ENCODE measurements around the gene CNKSR1.

CNKSR1 gene

GRCh38 chr1:26169669-26170471 lies 7.4 kb upstream of the CNKSR1 start, which contains the start of gene ZNF593 (continued):
- TF ChIP-seq ZNF658 (tag by site-specific recombination; IDR thresholded peaks at IDR 0.05) (peak; percentile 24; the same call in 1 of the 2 replicates), SCRT2 (tag by site-specific recombination; IDR thresholded peaks at IDR 0.05) (peak; percentile 46; the same call in 1 of the 2 replicates), ZNF707 (tag by site-specific recombination; IDR thresholded peaks at IDR 0.05) (no peak), ZNF610 (tag by site-specific recombination; IDR thresholded peaks at IDR 0.05; ENCODE audit: borderline replicate concordance) (peak; percentile 66), KLF1 (tag by site-specific recombination; IDR thresholded peaks at IDR 0.05) (peak; percentile 55), FEZF1 (tag by site-specific recombination; IDR thresholded peaks at IDR 0.05) (peak; percentile 33; the same call in 1 of the 2 replicates), ZNF362 (tag by site-specific recombination; IDR thresholded peaks at IDR 0.05) (no peak), KLF17 (tag by site-specific recombination; IDR thresholded peaks at IDR 0.05) (peak; percentile 98), ZNF221 (tag by site-specific recombination; IDR thresholded peaks at IDR 0.05; ENCODE audit: borderline replicate concordance) (no peak), ATF2 (tag by site-specific recombination; IDR thresholded peaks at IDR 0.05; ENCODE audit: low read depth) (peak; percentile 100), ZNF423 (tag by site-specific recombination; IDR thresholded peaks at IDR 0.05) (peak; percentile 100), SALL2 (tag by site-specific recombination; IDR thresholded peaks at IDR 0.05; ENCODE audit: borderline replicate concordance) (0 out of 2 replicates have a peak, but pooled peaks have one; percentile 29), ZNF112 (tag by site-specific recombination; IDR thresholded peaks at IDR 0.05) (no peak), ZNF660 (tag by site-specific recombination; IDR thresholded peaks at IDR 0.05) (peak; percentile 80), BCL11B (tag by site-specific recombination; IDR thresholded peaks at IDR 0.05; ENCODE audit: low read depth) (peak; percentile 96), ZSCAN23 (tag by site-specific recombination; IDR thresholded peaks at IDR 0.05) (peak; percentile 95), WT1 (tag by site-specific recombination; IDR thresholded peaks at IDR 0.05) (no peak; the same call in 1 of the 2 replicates), ZNF169 (tag by site-specific recombination; IDR thresholded peaks at IDR 0.05) (peak; percentile 59; the same call in 1 of the 2 replicates), ZNF10 (tag by site-specific recombination; IDR thresholded peaks at IDR 0.05) (no peak), SP7 (tag by site-specific recombination; IDR thresholded peaks at IDR 0.05) (peak; percentile 94), ZNF239 (tag by site-specific recombination; IDR thresholded peaks at IDR 0.05) (0 out of 2 replicates have a peak, but pooled peaks have one; percentile 27), ZNF768 (tag by site-specific recombination; IDR thresholded peaks at IDR 0.05) (no peak), ZNF280C (tag by site-specific recombination; IDR thresholded peaks at IDR 0.05) (no peak), ZNF302 (tag by site-specific recombination; IDR thresholded peaks at IDR 0.05; ENCODE audit: low read depth) (no peak), ZIC2 (tag by site-specific recombination; IDR thresholded peaks at IDR 0.05) (peak; percentile 83), ZNF121 (tag by site-specific recombination; IDR thresholded peaks at IDR 0.05) (peak; percentile 49; the same call in 1 of the 2 replicates), ZNF501 (tag by site-specific recombination; IDR thresholded peaks at IDR 0.05) (peak; percentile 98), ZNF777 (tag by site-specific recombination; IDR thresholded peaks at IDR 0.05; ENCODE audit: borderline replicate concordance) (no peak), ZNF449 (tag by site-specific recombination; IDR thresholded peaks at IDR 0.05) (peak; percentile 85), ZNF354C (tag by site-specific recombination; IDR thresholded peaks at IDR 0.05; ENCODE audit: borderline replicate concordance, low read depth) (no peak)
- TF ChIP-seq, protein P1, sequence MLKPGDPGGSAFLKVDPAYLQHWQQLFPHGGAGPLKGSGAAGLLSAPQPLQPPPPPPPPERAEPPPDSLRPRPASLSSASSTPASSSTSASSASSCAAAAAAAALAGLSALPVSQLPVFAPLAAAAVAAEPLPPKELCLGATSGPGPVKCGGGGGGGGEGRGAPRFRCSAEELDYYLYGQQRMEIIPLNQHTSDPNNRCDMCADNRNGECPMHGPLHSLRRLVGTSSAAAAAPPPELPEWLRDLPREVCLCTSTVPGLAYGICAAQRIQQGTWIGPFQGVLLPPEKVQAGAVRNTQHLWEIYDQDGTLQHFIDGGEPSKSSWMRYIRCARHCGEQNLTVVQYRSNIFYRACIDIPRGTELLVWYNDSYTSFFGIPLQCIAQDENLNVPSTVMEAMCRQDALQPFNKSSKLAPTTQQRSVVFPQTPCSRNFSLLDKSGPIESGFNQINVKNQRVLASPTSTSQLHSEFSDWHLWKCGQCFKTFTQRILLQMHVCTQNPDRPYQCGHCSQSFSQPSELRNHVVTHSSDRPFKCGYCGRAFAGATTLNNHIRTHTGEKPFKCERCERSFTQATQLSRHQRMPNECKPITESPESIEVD (tag by site-specific recombination; IDR thresholded peaks at IDR 0.05): no peak; the same call in 1 of the 2 replicates

Data from HEK293 (cell line).